Measurements from ENCODE around the gene WDFY4.

- no peak for TF ChIP-seq CTCF (IDR thresholded peaks at IDR 0.05)
- no peak for TF ChIP-seq RXRA (IDR thresholded peaks at IDR 0.05; ENCODE audit: borderline replicate concordance, low read depth)
- TF ChIP-seq RFX5 (IDR thresholded peaks at IDR 0.05; ENCODE audit: low read length): no peak
- TF ChIP-seq USF1 (IDR thresholded peaks at IDR 0.05; ENCODE audit: borderline replicate concordance, low read depth): no peak
- no peak for TF ChIP-seq SMC3 (IDR thresholded peaks at IDR 0.05; ENCODE audit: low read depth, low read length)
- no peak for TF ChIP-seq REST (IDR thresholded peaks at IDR 0.05; ENCODE audit: low read depth, low read length)
- no peak for TF ChIP-seq TCF12 (IDR thresholded peaks at IDR 0.05)
Observed at GRCh38 chr10:48999346-48999745, 314.7 kb downstream of the WDFY4 start.
